ENCODE measurements around the gene AGBL4. TPM values are rescaled to one million over a fixed set of nuclear protein-coding genes. Genes with fewer than 3 reads are reported as not detected.

AGBL4 gene
- total and polyA plus RNA-seq, 9 of the 15 experiments (the other 6 are each of a cell fraction or from before 2014, with no cell fraction given), result 0.11 TPM; not detected in 7

GRCh38 chr1:48776393-48777218 lies 1247.1 kb downstream of the AGBL4 start, which contains the start of gene BEND5 (continued):
- TF ChIP-seq TEAD2 (tag; IDR thresholded peaks at IDR 0.05) (no peak), ZNF668 (CRISPR knock-in tag; IDR thresholded peaks at IDR 0.05) (no peak), MAX (CRISPR knock-in tag; IDR thresholded peaks at IDR 0.05) (no peak)
- TF ChIP-seq, protein P1, sequence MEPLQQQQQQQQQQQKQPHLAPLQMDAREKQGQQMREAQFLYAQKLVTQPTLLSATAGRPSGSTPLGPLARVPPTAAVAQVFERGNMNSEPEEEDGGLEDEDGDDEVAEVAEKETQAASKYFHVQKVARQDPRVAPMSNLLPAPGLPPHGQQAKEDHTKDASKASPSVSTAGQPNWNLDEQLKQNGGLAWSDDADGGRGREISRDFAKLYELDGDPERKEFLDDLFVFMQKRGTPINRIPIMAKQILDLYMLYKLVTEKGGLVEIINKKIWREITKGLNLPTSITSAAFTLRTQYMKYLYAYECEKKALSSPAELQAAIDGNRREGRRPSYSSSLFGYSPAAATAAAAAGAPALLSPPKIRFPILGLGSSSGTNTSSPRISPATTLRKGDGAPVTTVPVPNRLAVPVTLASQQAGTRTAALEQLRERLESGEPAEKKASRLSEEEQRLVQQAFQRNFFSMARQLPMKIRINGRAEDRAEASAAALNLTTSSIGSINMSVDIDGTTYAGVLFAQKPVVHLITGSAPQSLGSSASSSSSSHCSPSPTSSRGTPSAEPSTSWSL (CRISPR knock-in tag; IDR thresholded peaks at IDR 0.05; ENCODE audit: borderline replicate concordance), result no peak

GRCh38 chr1:48775831-48776392 lies 1247.8 kb downstream of the AGBL4 start:
- Histone ChIP-seq H2AFZ (ENCODE audit: low read depth, low read length) (no peak overlapping the region), H3K4me1 (replicated peaks in 1 of 2; ENCODE audit: control insufficient read depth in 2 of 2, insufficient read depth in 2 of 2, low read length in 2 of 2) (no peaks in the 10 kb centered on the region), H3K4me2 (ENCODE audit: insufficient read depth, low read length) (no peak overlapping the region), H4K20me1 (replicated peaks; ENCODE audit: control insufficient read depth, insufficient read depth, low read length) (no peaks in the 10 kb centered on the region), H3K36me3 (ENCODE audit: control insufficient read depth, insufficient read depth, low read length) (no peaks in the 10 kb centered on the region), H3K79me2 (ENCODE audit: control insufficient read depth, insufficient read depth, low read length) (no peaks in the 10 kb centered on the region), H3K4me3 (no peak overlapping the region), H3K27ac (ENCODE audit: extremely low read depth, low read depth, low read length) (no peak overlapping the region), H3K9me3 (replicated peaks; ENCODE audit: control insufficient read depth, insufficient read depth, low read depth, low read length) (no peaks in the 10 kb centered on the region), H3K9ac (ENCODE audit: insufficient read depth in 1 of 2, low read depth in 2 of 2, low read length in 2 of 2) (no peak overlapping the region), H3K9me1 (ENCODE audit: control insufficient read depth, insufficient read depth, low read length) (no peaks in the 10 kb centered on the region), H3K27me3 (ENCODE audit: control insufficient read depth in 2 of 2, insufficient read depth in 2 of 2, low read length in 2 of 2) (no peaks in the 10 kb centered on the region)
- POLR2A ChIA-PET, result no interaction called here
- no peak for ATAC-seq
- BruUV-seq (replicated peaks), result no TSS peak
- intact Hi-C loops (cut with micrococcal nuclease), result no loop called here
- in situ Hi-C loops (cut with MboI), result no loop called here
- WGBS (ENCODE audit: insufficient coverage, low coverage, missing lambda C conversion rate), result 4% methylated on average over 7 of the region's 7 CpGs
- CTCF ChIA-PET (ENCODE audit: low intra/inter-chr PET ratio), result no interaction called here
- TF ChIP-seq JUN (IDR thresholded peaks at IDR 0.05; ENCODE audit: borderline replicate concordance, low read depth, low read length) (no peak), JUN (CRISPR knock-in tag; IDR thresholded peaks at IDR 0.05; ENCODE audit: borderline replicate concordance) (no peak), ZFP30 (CRISPR knock-in tag; IDR thresholded peaks at IDR 0.05; ENCODE audit: borderline replicate concordance) (no peak), MCM5 (IDR thresholded peaks at IDR 0.05; ENCODE audit: low read depth) (no peak), NR2C1 (IDR thresholded peaks at IDR 0.05) (no peak), NR2C1 (tag; IDR thresholded peaks at IDR 0.05) (no peak), TOE1 (IDR thresholded peaks at IDR 0.05; ENCODE audit: borderline replicate concordance) (no peak), TOE1 (CRISPR knock-in tag; IDR thresholded peaks at IDR 0.05; ENCODE audit: borderline replicate concordance, low read depth) (no peak), MCM3 (IDR thresholded peaks at IDR 0.05) (0 out of 2 replicates have a peak, but pooled peaks have one; percentile 38)
- TF ChIP-seq, protein P2, sequence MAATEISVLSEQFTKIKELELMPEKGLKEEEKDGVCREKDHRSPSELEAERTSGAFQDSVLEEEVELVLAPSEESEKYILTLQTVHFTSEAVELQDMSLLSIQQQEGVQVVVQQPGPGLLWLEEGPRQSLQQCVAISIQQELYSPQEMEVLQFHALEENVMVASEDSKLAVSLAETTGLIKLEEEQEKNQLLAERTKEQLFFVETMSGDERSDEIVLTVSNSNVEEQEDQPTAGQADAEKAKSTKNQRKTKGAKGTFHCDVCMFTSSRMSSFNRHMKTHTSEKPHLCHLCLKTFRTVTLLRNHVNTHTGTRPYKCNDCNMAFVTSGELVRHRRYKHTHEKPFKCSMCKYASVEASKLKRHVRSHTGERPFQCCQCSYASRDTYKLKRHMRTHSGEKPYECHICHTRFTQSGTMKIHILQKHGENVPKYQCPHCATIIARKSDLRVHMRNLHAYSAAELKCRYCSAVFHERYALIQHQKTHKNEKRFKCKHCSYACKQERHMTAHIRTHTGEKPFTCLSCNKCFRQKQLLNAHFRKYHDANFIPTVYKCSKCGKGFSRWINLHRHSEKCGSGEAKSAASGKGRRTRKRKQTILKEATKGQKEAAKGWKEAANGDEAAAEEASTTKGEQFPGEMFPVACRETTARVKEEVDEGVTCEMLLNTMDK (IDR thresholded peaks at IDR 0.05; ENCODE audit: borderline replicate concordance, insufficient read depth, low read depth, low read length, poor library complexity, severe bottlenecking), result no peak
- FAIRE-seq, result no peak
- no peak for DNase-seq (ENCODE audit: extremely low read depth in 1 of 4, low spot score in 3 of 4)
